HEK293 (cell line): Measurements from ENCODE around the gene ITIH5.

ENCODE experiments used
- REPIN1 ChIP-seq: fragments of 450-650 bp; formaldehyde crosslinking; IDR thresholded peaks from 2 replicates; pipeline ENCODE4 v1.5.1; 2017; ENCODE audit warnings: missing biosample characterization, missing genetic modification characterization, low read depth
- ZNF610 ChIP-seq: fragments of 450-650 bp; formaldehyde crosslinking; IDR thresholded peaks from 2 replicates; pipeline ENCODE4 v1.5.1; 2016; ENCODE audit warnings: missing biosample characterization, missing genetic modification characterization, borderline replicate concordance
- ZNF777 ChIP-seq: fragments of 450-650 bp; formaldehyde crosslinking; IDR thresholded peaks from 2 replicates; pipeline ENCODE4 v1.5.1; 2017; ENCODE audit warnings: missing biosample characterization, missing genetic modification characterization, borderline replicate concordance
- TF ChIP-seq, protein P1 (sequence below): fragments of 450-650 bp; formaldehyde crosslinking; IDR thresholded peaks from 2 replicates; pipeline ENCODE4 v1.5.1; 2016; ENCODE audit warnings: missing biosample characterization, missing genetic modification characterization
- TF ChIP-seq, protein P2 (sequence below): fragments of 450-650 bp; formaldehyde crosslinking; IDR thresholded peaks from 2 replicates; pipeline ENCODE4 v1.5.1; 2016; ENCODE audit warnings: missing biosample characterization, missing genetic modification characterization

- TF ChIP-seq, protein P1, sequence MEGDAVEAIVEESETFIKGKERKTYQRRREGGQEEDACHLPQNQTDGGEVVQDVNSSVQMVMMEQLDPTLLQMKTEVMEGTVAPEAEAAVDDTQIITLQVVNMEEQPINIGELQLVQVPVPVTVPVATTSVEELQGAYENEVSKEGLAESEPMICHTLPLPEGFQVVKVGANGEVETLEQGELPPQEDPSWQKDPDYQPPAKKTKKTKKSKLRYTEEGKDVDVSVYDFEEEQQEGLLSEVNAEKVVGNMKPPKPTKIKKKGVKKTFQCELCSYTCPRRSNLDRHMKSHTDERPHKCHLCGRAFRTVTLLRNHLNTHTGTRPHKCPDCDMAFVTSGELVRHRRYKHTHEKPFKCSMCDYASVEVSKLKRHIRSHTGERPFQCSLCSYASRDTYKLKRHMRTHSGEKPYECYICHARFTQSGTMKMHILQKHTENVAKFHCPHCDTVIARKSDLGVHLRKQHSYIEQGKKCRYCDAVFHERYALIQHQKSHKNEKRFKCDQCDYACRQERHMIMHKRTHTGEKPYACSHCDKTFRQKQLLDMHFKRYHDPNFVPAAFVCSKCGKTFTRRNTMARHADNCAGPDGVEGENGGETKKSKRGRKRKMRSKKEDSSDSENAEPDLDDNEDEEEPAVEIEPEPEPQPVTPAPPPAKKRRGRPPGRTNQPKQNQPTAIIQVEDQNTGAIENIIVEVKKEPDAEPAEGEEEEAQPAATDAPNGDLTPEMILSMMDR (tag by site-specific recombination) = no peak
- TF ChIP-seq REPIN1 (tag by site-specific recombination) (no peak), ZNF610 (no peak), ZNF777 (tag by site-specific recombination) (no peak)
- TF ChIP-seq, protein P2, sequence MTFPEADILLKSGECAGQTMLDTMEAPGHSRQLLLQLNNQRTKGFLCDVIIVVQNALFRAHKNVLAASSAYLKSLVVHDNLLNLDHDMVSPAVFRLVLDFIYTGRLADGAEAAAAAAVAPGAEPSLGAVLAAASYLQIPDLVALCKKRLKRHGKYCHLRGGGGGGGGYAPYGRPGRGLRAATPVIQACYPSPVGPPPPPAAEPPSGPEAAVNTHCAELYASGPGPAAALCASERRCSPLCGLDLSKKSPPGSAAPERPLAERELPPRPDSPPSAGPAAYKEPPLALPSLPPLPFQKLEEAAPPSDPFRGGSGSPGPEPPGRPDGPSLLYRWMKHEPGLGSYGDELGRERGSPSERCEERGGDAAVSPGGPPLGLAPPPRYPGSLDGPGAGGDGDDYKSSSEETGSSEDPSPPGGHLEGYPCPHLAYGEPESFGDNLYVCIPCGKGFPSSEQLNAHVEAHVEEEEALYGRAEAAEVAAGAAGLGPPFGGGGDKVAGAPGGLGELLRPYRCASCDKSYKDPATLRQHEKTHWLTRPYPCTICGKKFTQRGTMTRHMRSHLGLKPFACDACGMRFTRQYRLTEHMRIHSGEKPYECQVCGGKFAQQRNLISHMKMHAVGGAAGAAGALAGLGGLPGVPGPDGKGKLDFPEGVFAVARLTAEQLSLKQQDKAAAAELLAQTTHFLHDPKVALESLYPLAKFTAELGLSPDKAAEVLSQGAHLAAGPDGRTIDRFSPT (tag by site-specific recombination) = no peak
Observed at GRCh38 chr10:7559386-7559785, 107.4 kb downstream of the ITIH5 start.
